Skeletal muscle tissue (tissue), 4 donors: Measurements from ENCODE around the gene CEP68. TPM values are rescaled to one million over a fixed set of nuclear protein-coding genes. Genes with fewer than 3 reads are reported as not detected.

Source experiments
- H3K27ac ChIP-seq: one replicate; pipeline ENCODE4 v1.7.0; 2013; ENCODE audit warnings: mild to moderate bottlenecking, low read depth, low read length, inconsistent platforms
- H3K27me3 ChIP-seq, 3 donors: one replicate each; pipeline ENCODE4 v1.7.0; 2013; ENCODE audit warnings: low read length in 3 of 3; ENCODE audit not compliant: control insufficient read depth in 3 of 3, insufficient read depth in 3 of 3
- H3K36me3 ChIP-seq, 3 donors: one replicate each; pipeline ENCODE4 v1.7.0; 2013; ENCODE audit warnings: low read length in 3 of 3; ENCODE audit not compliant: control insufficient read depth in 3 of 3, insufficient read depth in 3 of 3
- H3K4me1 ChIP-seq, 3 donors: one replicate each; pipeline ENCODE4 v1.7.0; 2013; ENCODE audit warnings: low read length in 3 of 3, mild to moderate bottlenecking in 3 of 3; ENCODE audit not compliant: control insufficient read depth in 3 of 3, insufficient read depth in 3 of 3
- H3K4me3 ChIP-seq, 3 donors: one replicate each; pipeline ENCODE4 v1.7.0; 2013; ENCODE audit warnings: low read length in 3 of 3
- H3K9ac ChIP-seq, 3 donors: one replicate each; pipeline ENCODE4 v1.7.0; 2013; ENCODE audit warnings: low read length in 3 of 3, mild to moderate bottlenecking in 3 of 3, moderate library complexity in 2 of 3, low read depth in 1 of 3
- H3K9me3 ChIP-seq, 3 donors: one replicate each; pipeline ENCODE4 v1.7.0; 2013; ENCODE audit warnings: low read length in 3 of 3; ENCODE audit not compliant: control insufficient read depth in 3 of 3
- total RNA-seq: library from RNA; depleted of rRNA; stranded (reverse); fragments of >200 nt; gene quantifications from one replicate; pipeline ENCODE4 v1.2.3, GENCODE V29; 2014
- donor health status: Osteomylitis.

The CEP68 gene
- total RNA-seq, 1 donor from 2014 or later: 27.1 TPM

DNA sequence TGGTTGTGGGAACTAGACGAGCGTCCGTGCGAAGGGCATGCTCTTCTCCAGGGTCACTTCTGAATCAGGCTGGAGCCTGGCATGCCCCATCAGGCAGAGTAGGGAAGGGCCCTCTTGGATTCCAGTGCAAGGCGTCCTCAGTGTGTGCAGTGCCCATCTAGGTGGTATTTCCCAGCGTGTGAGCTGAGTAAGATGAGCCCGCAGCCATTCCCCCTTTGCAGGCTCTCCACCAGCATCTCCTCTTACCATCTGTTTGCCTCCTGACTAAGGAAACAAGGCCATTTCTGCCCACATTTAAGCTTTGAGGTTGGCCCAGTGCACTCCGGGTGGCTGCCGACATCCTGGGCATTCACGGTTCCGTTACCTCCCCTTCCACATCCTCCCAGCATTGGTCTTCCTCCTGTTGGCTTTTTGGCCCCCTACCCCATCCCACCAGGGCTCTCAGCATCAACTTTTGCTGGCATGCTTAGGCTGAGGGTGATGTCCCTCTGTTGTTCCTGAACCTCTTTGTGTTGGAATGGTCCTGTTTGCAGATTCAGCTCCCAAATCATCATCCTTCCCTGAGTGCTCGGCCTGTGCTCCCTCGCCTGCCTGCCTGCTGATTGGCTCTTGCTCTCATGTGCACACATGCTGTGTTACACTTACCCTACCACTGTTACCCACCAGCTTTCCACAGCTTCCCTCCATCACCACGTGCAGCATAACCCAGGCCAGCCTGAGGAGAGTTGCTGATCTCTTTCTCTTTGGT lies 11.8 kb downstream of the CEP68 start:
- Histone ChIP-seq H3K27ac (peak overlapping the region; percentile 75), H3K9ac (no peak overlapping the region), H3K27me3 (no peaks in the 10 kb centered on the region), H3K36me3 (peaks cover 27 to 33% (median 30%) of the 10 kb centered on the region in 3 donors), H3K4me3 (peak overlapping the region in 1 of 3 donors; percentile 22), H3K4me1 (peaks cover 67 to 86% (median 80%) of the 10 kb centered on the region in 3 donors), H3K9me3 (no peaks in the 10 kb centered on the region)

DNA sequence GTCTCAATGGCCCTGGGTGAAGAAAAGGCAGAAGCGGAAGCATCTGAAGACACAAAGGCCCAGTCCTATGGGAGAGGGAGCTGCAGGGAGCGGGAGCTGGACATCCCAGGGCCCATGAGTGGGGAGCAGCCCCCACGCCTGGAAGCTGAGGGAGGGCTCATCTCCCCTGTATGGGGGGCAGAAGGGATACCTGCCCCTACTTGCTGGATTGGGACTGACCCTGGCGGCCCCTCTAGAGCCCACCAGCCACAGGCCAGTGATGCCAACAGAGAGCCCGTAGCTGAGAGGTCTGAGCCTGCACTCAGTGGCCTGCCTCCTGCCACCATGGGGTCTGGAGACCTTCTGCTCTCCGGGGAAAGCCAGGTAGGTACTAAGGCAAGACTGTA lies 13.2 kb downstream of the CEP68 start:
- peak overlapping the region in 2 of 3 donors; percentile 46 to 64 for H3K9ac ChIP-seq
- H3K4me3 ChIP-seq: no peak overlapping the region
- peak overlapping the region; percentile 75 for H3K27ac ChIP-seq
- H3K27me3 ChIP-seq: no peaks in the 10 kb centered on the region
- H3K36me3 ChIP-seq: peaks cover 29 to 39% (median 30%) of the 10 kb centered on the region in 3 donors
- no peaks in the 10 kb centered on the region for H3K9me3 ChIP-seq
- peaks cover 68 to 86% (median 82%) of the 10 kb centered on the region in 3 donors for H3K4me1 ChIP-seq

DNA sequence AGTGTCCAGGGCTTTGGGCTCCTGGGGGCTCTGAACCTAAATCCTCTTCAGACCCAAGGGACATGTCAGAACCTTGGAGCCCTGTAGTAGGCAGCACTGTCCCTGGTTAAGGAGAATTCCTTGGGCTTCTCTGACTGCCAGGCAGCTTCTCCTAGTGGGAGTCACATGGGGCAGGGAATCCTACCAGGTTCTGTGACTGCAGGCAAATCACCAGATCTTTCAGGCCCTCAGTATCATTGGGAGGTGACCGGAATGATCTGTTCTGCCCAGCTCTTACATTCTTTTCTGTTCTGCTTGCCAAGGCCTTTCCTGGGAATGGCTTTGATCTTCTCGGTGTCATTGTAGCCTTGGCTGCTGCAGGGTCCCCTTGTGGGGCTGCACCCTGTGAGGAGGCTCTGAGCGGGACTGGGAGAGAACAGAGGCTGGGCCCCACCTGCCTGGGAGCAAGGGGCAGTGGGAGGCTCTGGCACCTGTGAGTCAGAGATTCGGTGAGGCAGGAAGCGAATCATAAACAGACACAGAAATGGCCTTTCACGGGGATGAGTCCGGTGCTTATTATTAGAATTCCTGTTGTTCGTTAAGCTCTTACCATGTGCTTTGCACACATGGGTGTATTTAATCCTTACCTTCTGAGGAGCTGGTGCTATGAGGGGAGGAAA lies 14.1 kb downstream of the CEP68 start:
- H3K36me3 ChIP-seq: peaks cover 29 to 42% (median 30%) of the 10 kb centered on the region in 3 donors
- peak overlapping the region; percentile 75 for H3K27ac ChIP-seq
- no peaks in the 10 kb centered on the region for H3K27me3 ChIP-seq
- H3K4me3 ChIP-seq: no peak overlapping the region
- peak overlapping the region in 2 of 3 donors; percentile 46 to 64 for H3K9ac ChIP-seq
- peaks cover 68 to 83% (median 78%) of the 10 kb centered on the region in 3 donors for H3K4me1 ChIP-seq
- H3K9me3 ChIP-seq: no peaks in the 10 kb centered on the region

DNA sequence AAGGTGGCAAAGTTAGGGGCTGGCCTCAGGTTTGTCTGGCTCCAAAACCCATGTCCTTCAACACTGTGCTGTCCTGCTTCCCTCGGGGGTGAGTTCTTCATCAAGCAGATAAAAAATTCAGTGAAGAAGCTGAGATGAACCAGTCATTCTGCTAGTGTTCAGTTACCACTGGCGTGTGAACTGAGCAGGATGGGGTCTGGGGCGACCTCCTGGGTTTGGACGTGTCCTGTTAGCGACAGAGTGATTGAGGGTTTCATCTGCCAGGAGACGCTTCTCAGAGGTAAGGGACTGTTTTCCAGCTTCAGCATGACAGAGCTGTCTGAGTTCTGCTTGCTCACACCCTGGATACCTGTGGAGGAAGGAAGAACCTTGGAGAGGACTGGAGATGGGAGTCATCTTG lies 14.6 kb downstream of the CEP68 start:
- Histone ChIP-seq H3K27ac (peak overlapping the region; percentile 75), H3K9me3 (no peaks in the 10 kb centered on the region), H3K4me1 (peaks cover 68 to 83% (median 79%) of the 10 kb centered on the region in 3 donors), H3K27me3 (no peaks in the 10 kb centered on the region), H3K9ac (peak overlapping the region in 1 of 3 donors; percentile 64), H3K4me3 (no peak overlapping the region), H3K36me3 (peaks cover 29 to 42% (median 30%) of the 10 kb centered on the region in 3 donors)

DNA sequence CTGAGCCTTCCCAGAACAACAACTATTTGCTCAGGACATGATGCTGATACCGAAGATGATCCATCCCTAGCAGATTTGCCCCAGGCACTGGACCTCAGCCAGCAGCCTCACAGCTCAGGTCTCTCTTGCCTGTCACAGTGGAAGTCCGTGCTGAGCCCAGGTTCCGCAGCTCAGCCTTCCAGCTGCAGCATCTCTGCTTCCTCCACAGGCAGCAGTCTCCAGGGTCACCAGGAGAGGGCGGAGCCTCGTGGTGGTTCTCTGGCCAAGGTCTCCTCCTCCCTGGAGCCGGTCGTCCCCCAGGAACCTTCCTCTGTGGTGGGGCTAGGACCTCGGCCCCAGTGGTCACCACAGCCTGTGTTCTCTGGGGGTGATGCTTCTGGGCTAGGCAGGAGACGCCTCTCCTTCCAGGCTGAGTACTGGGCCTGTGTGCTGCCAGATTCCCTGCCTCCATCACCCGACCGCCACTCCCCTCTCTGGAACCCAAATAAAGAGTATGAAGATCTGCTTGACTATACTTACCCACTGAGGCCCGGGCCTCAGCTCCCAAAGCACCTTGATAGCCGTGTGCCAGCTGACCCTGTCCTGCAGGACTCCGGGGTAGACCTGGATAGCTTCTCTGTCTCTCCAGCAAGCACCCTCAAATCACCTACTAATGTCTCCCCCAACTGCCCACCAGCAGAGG lies 15.4 kb downstream of the CEP68 start:
- H3K27ac ChIP-seq: peak overlapping the region; percentile 75
- no peaks in the 10 kb centered on the region for H3K27me3 ChIP-seq
- H3K9me3 ChIP-seq: no peaks in the 10 kb centered on the region
- peaks cover 70 to 87% (median 83%) of the 10 kb centered on the region in 3 donors for H3K4me1 ChIP-seq
- no peak overlapping the region for H3K9ac ChIP-seq
- no peak overlapping the region for H3K4me3 ChIP-seq
- peaks cover 34 to 49% (median 35%) of the 10 kb centered on the region in 3 donors for H3K36me3 ChIP-seq

DNA sequence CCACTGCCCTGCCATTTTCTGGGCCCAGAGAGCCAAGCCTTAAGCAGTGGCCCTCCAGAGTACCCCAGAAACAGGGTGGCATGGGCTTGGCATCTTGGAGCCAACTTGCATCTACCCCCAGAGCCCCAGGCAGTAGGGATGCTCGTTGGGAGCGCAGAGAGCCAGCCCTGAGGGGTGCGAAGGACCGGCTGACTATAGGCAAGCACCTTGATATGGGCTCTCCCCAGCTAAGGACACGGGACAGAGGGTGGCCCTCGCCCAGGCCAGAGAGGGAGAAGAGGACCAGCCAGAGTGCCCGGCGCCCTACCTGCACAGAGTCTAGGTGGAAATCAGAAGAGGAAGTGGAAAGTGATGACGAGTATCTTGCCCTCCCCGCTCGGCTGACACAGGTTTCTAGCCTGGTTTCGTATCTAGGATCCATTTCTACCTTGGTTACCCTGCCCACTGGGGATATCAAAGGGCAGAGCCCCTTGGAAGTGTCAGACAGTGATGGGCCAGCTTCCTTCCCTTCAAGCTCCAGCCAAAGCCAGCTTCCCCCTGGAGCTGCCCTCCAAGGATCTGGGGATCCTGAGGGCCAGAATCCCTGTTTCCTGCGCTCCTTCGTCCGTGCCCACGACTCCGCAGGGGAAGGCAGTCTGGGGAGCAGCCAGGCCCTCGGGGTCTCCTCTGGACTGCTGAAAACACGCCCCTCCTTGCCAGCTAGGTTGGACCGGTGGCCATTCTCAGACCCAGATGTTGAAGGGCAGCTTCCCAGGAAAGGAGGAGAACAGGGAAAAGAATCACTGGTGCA lies 16.2 kb downstream of the CEP68 start:
- Histone ChIP-seq H3K4me1 (peaks cover 67 to 84% (median 77%) of the 10 kb centered on the region in 3 donors), H3K27ac (no peak overlapping the region), H3K9ac (no peak overlapping the region), H3K36me3 (peaks cover 35 to 50% (median 39%) of the 10 kb centered on the region in 3 donors), H3K4me3 (no peak overlapping the region), H3K9me3 (no peaks in the 10 kb centered on the region), H3K27me3 (no peaks in the 10 kb centered on the region)

DNA sequence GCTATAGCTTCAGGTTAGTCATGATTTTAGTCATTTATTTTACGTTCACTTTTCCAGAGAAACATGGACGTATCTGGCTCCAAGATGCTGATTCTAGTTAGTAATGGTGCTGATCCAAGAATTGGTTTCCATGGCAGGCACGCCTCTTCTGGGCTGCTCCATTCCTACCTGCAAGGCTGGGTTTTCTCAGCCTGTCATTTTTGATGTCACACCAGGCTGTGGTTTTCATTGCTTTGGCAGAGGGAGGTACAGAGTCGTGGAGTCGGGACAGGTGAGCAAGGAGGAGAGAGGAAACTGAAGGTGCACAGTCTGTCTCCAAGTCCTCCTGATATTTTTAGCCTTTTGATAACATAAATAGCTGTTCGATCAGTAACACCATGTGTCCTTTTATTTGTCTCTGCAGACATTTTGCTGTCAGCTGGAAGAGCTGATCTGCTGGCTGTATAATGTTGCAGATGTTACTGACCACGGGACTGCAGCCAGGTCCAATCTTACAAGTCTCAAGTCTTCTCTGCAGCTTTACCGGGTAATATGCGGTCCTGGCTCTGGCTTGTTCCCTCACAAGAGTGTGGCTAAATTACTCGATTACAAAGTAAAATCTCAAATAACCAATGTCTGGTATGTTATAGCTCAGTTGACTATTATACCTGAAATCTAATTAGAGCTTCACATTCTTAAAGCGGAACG lies 17.8 kb downstream of the CEP68 start:
- no peak overlapping the region for H3K4me3 ChIP-seq
- H3K9me3 ChIP-seq: no peaks in the 10 kb centered on the region
- peaks cover 52 to 68% (median 62%) of the 10 kb centered on the region in 3 donors for H3K4me1 ChIP-seq
- no peak overlapping the region for H3K27ac ChIP-seq
- no peaks in the 10 kb centered on the region for H3K27me3 ChIP-seq
- peaks cover 47 to 65% (median 54%) of the 10 kb centered on the region in 3 donors for H3K36me3 ChIP-seq
- no peak overlapping the region for H3K9ac ChIP-seq

DNA sequence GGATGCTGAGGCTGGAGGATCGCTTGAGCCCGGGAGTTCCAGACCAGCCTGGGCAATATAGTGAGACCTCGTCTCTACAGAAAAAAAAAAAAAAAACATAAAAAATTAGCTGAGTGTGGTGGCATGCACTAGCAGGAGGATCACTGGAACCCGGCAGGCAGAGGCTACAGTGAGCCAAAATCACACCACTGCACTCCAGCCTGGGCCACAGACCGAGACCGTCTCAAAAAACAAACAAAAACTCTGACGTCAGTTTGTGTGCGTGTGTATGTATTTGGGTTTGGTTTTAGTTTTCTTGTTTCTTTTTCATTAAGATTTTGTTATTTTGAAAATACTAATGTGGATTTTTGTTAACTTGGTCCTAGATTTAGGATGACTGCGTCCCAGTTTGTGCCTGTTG lies 19.0 kb downstream of the CEP68 start:
- no peak overlapping the region for H3K4me3 ChIP-seq
- no peaks in the 10 kb centered on the region for H3K27me3 ChIP-seq
- no peaks in the 10 kb centered on the region for H3K9me3 ChIP-seq
- H3K9ac ChIP-seq: no peak overlapping the region
- H3K4me1 ChIP-seq: peaks cover 41 to 57% (median 51%) of the 10 kb centered on the region in 3 donors
- H3K36me3 ChIP-seq: peaks cover 46 to 66% (median 57%) of the 10 kb centered on the region in 3 donors
- H3K27ac ChIP-seq: no peak overlapping the region
